ENCODE data around the gene FBXO2. TPM values are rescaled to one million over a fixed set of nuclear protein-coding genes. Genes with fewer than 3 reads are reported as not detected.

The FBXO2 gene
- polyA plus RNA-seq, 1 donor (not counting 4 experiments of a cell fraction or from before 2014, with no cell fraction given) = 42.2 TPM

- Histone ChIP-seq H3K36me3 (ENCODE audit: control insufficient read depth in 2 of 2, extremely low read depth in 1 of 2, insufficient read depth in 2 of 2, low read length in 2 of 2) (peaks cover 0 to 5% of the 10 kb centered on the region in 2 experiments), H3K9me3 (ENCODE audit: control insufficient read depth, low read depth, low read length) (no peaks in the 10 kb centered on the region), H3K4me3 (ENCODE audit: control insufficient read depth in 2 of 3, extremely low read depth in 1 of 3, insufficient read depth in 2 of 3, low read depth in 1 of 3, low read length in 3 of 3) (no peak overlapping the region), H3K27me3 (ENCODE audit: control insufficient read depth, extremely low read depth, insufficient read depth, low read length) (no peaks in the 10 kb centered on the region), H3K27ac (ENCODE audit: control insufficient read depth, insufficient read depth, low read length) (no peak overlapping the region), H3K4me1 (ENCODE audit: control insufficient read depth, extremely low read depth, insufficient read depth, low read length) (peaks cover 26% of the 10 kb centered on the region), H3K79me2 (ENCODE audit: control insufficient read depth, insufficient read depth, low read length) (peaks cover 7% of the 10 kb centered on the region), H3K9ac (ENCODE audit: control insufficient read depth, extremely low read depth, insufficient read depth, low read length) (no peak overlapping the region), H3K9me1 (ENCODE audit: control insufficient read depth, extremely low read depth, insufficient read depth, low read length) (no peaks in the 10 kb centered on the region), H2AFZ (ENCODE audit: control insufficient read depth, low read length) (no peak overlapping the region), H4K20me1 (ENCODE audit: control insufficient read depth, extremely low read depth, insufficient read depth, low read length) (no peaks in the 10 kb centered on the region), H3K4me2 (ENCODE audit: control insufficient read depth, extremely low read depth, insufficient read depth, low read depth, low read length) (no peak overlapping the region)
- DNase-seq (ENCODE audit: low read depth, low spot score) (no peak), FAIRE-seq (no peak)
- dilution Hi-C loops (cut with MboI; ENCODE audit: extremely low pct_ligation_motif_present, low sequenced_read_pairs) = no loop called here
- no peak for TF ChIP-seq EZH2 (IDR thresholded peaks at IDR 0.05; ENCODE audit: low read length)
- TF ChIP-seq, protein P1, sequence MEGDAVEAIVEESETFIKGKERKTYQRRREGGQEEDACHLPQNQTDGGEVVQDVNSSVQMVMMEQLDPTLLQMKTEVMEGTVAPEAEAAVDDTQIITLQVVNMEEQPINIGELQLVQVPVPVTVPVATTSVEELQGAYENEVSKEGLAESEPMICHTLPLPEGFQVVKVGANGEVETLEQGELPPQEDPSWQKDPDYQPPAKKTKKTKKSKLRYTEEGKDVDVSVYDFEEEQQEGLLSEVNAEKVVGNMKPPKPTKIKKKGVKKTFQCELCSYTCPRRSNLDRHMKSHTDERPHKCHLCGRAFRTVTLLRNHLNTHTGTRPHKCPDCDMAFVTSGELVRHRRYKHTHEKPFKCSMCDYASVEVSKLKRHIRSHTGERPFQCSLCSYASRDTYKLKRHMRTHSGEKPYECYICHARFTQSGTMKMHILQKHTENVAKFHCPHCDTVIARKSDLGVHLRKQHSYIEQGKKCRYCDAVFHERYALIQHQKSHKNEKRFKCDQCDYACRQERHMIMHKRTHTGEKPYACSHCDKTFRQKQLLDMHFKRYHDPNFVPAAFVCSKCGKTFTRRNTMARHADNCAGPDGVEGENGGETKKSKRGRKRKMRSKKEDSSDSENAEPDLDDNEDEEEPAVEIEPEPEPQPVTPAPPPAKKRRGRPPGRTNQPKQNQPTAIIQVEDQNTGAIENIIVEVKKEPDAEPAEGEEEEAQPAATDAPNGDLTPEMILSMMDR (optimal IDR thresholded peaks at IDR 0.05 in 1 of 3, IDR thresholded peaks at IDR 0.05 in 1 of 3, conservative IDR thresholded peaks at IDR 0.05 in 1 of 3; ENCODE audit: extremely low read depth in 1 of 3, insufficient read depth in 2 of 3, low read length in 3 of 3) = no peak
These were observed 3.2 kb downstream of the FBXO2 start for GRCh38 chr1:11651017-11651416.

- H3K9me1 ChIP-seq (ENCODE audit: control insufficient read depth, extremely low read depth, insufficient read depth, low read length) = no peaks in the 10 kb centered on the region
- H3K9me3 ChIP-seq (ENCODE audit: control insufficient read depth, low read depth, low read length) = no peaks in the 10 kb centered on the region
- DNase-seq (ENCODE audit: low read depth, low spot score) = no peak
- no peak overlapping the region for H3K4me3 ChIP-seq (ENCODE audit: control insufficient read depth in 2 of 3, extremely low read depth in 1 of 3, insufficient read depth in 2 of 3, low read depth in 1 of 3, low read length in 3 of 3)
- TF ChIP-seq EZH2 (IDR thresholded peaks at IDR 0.05; ENCODE audit: low read length) = no peak
- TF ChIP-seq, protein P1 (optimal IDR thresholded peaks at IDR 0.05 in 1 of 3, IDR thresholded peaks at IDR 0.05 in 1 of 3, conservative IDR thresholded peaks at IDR 0.05 in 1 of 3; ENCODE audit: extremely low read depth in 1 of 3, insufficient read depth in 2 of 3, low read length in 3 of 3) = peak in 1 of 3 experiments; percentile 43
- H3K9ac ChIP-seq (ENCODE audit: control insufficient read depth, extremely low read depth, insufficient read depth, low read length) = no peak overlapping the region
- H3K27ac ChIP-seq (ENCODE audit: control insufficient read depth, insufficient read depth, low read length) = no peak overlapping the region
- H3K4me1 ChIP-seq (ENCODE audit: control insufficient read depth, extremely low read depth, insufficient read depth, low read length) = peaks cover 21% of the 10 kb centered on the region
- H3K4me2 ChIP-seq (ENCODE audit: control insufficient read depth, extremely low read depth, insufficient read depth, low read depth, low read length) = no peak overlapping the region
- peaks cover 3% of the 10 kb centered on the region for H3K79me2 ChIP-seq (ENCODE audit: control insufficient read depth, insufficient read depth, low read length)
- no peak overlapping the region for H2AFZ ChIP-seq (ENCODE audit: control insufficient read depth, low read length)
- FAIRE-seq = no peak
- H4K20me1 ChIP-seq (ENCODE audit: control insufficient read depth, extremely low read depth, insufficient read depth, low read length) = no peaks in the 10 kb centered on the region
- H3K27me3 ChIP-seq (ENCODE audit: control insufficient read depth, extremely low read depth, insufficient read depth, low read length) = no peaks in the 10 kb centered on the region
- H3K36me3 ChIP-seq (ENCODE audit: control insufficient read depth in 2 of 2, extremely low read depth in 1 of 2, insufficient read depth in 2 of 2, low read length in 2 of 2) = peaks cover 0 to 5% of the 10 kb centered on the region in 2 experiments
- dilution Hi-C loops (cut with MboI; ENCODE audit: extremely low pct_ligation_motif_present, low sequenced_read_pairs) = no loop called here
These were observed 3.8 kb downstream of the FBXO2 start for GRCh38 chr1:11650331-11650991.

Data from keratinocyte (primary cell).